A673 (cell line): ENCODE results near the gene RHOBTB3. TPM values are rescaled to one million over a fixed set of nuclear protein-coding genes. Genes with fewer than 3 reads are reported as not detected.

Experiments used
- BruUV-seq: library from RNA; stranded (reverse); fragments of 400-500 nt; replicated peaks from 2 replicates; lab custom pipeline; 2021; lab: Mats Ljungman, UMichigan
- CTCF ChIA-PET: fragments of 300-600 bp; sonication (Branson Sonifier 250); formaldehyde crosslinking; loops from one replicate; lab custom pipeline; 2022; ENCODE audit warnings: antibody characterized with exemption; lab: Charles Lee
- POLR2A ChIA-PET: fragments of 300-600 bp; sonication (Branson Sonifier 250); formaldehyde crosslinking; loops from one replicate; lab custom pipeline; 2022; ENCODE audit warnings: antibody characterized with exemption; ENCODE audit not compliant: low non-redundant PET; lab: Charles Lee
- DNase-seq: peaks from one replicate; pipeline ENCODE4 v3.0.0-alpha.2; 2015; ENCODE audit warnings: low spot score
- H3K27ac ChIP-seq: fragments of 200-600 bp; sonication (generic); 2 replicates; pipeline ENCODE4 v1.5.1; 2016; ENCODE audit warnings: mixed run types, low read depth, mild to moderate bottlenecking, mixed read lengths, antibody characterized with exemption, low read length; ENCODE audit not compliant: poor library complexity, severe bottlenecking
- H3K27me3 ChIP-seq: fragments of 200-600 bp; sonication (generic); replicated peaks from 2 replicates; pipeline ENCODE4 v1.6.1; 2017; ENCODE audit warnings: mixed run types, low read depth, mild to moderate bottlenecking, mixed read lengths, antibody characterized with exemption, low read length; ENCODE audit not compliant: insufficient read depth, poor library complexity
- H3K36me3 ChIP-seq: fragments of 200-600 bp; sonication (generic); 2 replicates; pipeline ENCODE4 v1.6.1; 2016; ENCODE audit warnings: mixed run types, mild to moderate bottlenecking, mixed read lengths, antibody characterized with exemption, low read length; ENCODE audit not compliant: insufficient read depth, poor library complexity, severe bottlenecking
- H3K4me1 ChIP-seq: fragments of 200-600 bp; sonication (generic); 2 replicates; pipeline ENCODE4 v1.6.1; 2017; ENCODE audit warnings: mixed run types, mild to moderate bottlenecking, mixed read lengths, antibody characterized with exemption, low read length; ENCODE audit not compliant: insufficient read depth, poor library complexity, severe bottlenecking
- H3K4me3 ChIP-seq: fragments of 200-600 bp; sonication (generic); 2 replicates; pipeline ENCODE4 v1.5.1; 2016; ENCODE audit warnings: low read depth, mixed run types, mild to moderate bottlenecking, mixed read lengths, low read length; ENCODE audit not compliant: poor library complexity, severe bottlenecking
- H3K9me3 ChIP-seq: fragments of 200-600 bp; sonication (generic); 2 replicates; pipeline ENCODE4 v1.6.1; 2016; ENCODE audit warnings: mixed run types, low read depth, mild to moderate bottlenecking, mixed read lengths, antibody characterized with exemption, low read length; ENCODE audit not compliant: poor library complexity, severe bottlenecking
- EZH2 ChIP-seq: fragments of 200-600 bp; sonication (generic); IDR thresholded peaks from 2 replicates; pipeline ENCODE4 v1.6.1; 2017; ENCODE audit warnings: borderline replicate concordance, low read depth, mild to moderate bottlenecking, mixed read lengths, antibody characterized with exemption, low read length; ENCODE audit not compliant: poor library complexity, severe bottlenecking
- intact Hi-C: fragments of 100-400 bp; cut with micrococcal nuclease; formaldehyde crosslinking; loops from one replicate; pipeline ENCODE4 v1.10.0; 2022; ENCODE audit not compliant: unreplicated experiment
- total RNA-seq: library from RNA; stranded (reverse); gene quantifications from 2 replicates; pipeline ENCODE4 v1.2.3, GENCODE V29; 2021
- TF ChIP-seq, protein P1 (sequence below): fragments of 300-800, 200-600 bp; sonication (generic); conservative IDR thresholded peaks from 2 replicates; pipeline ENCODE4 v1.5.1; 2017; ENCODE audit warnings: low read depth, mild to moderate bottlenecking, antibody characterized with exemption, low read length, moderate library complexity, mixed read lengths

The RHOBTB3 gene
- total RNA-seq, 1 experiment from 2014 or later, result 29.6 TPM

DNA sequence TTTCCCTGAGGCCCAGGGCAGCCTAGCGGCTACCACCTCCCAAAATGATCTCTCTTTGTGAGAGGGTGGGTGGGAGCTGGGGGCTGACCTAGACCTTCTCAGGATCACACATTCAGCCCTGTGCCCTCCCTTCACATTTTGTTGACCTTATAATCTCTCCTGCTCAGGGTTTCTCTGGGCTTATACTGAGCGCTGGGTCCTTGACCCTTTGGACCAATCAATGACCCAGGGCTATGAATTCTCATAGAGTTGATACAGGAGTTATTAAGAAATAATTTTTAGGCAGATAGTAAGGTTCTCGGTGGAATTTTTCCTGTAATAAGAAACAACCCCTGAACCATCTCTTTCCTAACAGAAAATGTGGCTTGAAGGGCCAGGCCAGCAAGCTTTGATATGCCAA, 69.4 kb downstream of the RHOBTB3 start:
- CTCF ChIA-PET, result no interaction called here
- Histone ChIP-seq H3K4me1 (peaks cover 6% of the 10 kb centered on the region), H3K27ac (no peak overlapping the region), H3K9me3 (no peaks in the 10 kb centered on the region), H3K27me3 (no peaks in the 10 kb centered on the region), H3K4me3 (no peak overlapping the region), H3K36me3 (no peaks in the 10 kb centered on the region)
- no peak for DNase-seq
- BruUV-seq, result no TSS peak
- TF ChIP-seq, protein P1, sequence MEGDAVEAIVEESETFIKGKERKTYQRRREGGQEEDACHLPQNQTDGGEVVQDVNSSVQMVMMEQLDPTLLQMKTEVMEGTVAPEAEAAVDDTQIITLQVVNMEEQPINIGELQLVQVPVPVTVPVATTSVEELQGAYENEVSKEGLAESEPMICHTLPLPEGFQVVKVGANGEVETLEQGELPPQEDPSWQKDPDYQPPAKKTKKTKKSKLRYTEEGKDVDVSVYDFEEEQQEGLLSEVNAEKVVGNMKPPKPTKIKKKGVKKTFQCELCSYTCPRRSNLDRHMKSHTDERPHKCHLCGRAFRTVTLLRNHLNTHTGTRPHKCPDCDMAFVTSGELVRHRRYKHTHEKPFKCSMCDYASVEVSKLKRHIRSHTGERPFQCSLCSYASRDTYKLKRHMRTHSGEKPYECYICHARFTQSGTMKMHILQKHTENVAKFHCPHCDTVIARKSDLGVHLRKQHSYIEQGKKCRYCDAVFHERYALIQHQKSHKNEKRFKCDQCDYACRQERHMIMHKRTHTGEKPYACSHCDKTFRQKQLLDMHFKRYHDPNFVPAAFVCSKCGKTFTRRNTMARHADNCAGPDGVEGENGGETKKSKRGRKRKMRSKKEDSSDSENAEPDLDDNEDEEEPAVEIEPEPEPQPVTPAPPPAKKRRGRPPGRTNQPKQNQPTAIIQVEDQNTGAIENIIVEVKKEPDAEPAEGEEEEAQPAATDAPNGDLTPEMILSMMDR, result no peak
- TF ChIP-seq EZH2, result no peak
- POLR2A ChIA-PET, result no interaction called here
- intact Hi-C loops, result no loop called here

DNA sequence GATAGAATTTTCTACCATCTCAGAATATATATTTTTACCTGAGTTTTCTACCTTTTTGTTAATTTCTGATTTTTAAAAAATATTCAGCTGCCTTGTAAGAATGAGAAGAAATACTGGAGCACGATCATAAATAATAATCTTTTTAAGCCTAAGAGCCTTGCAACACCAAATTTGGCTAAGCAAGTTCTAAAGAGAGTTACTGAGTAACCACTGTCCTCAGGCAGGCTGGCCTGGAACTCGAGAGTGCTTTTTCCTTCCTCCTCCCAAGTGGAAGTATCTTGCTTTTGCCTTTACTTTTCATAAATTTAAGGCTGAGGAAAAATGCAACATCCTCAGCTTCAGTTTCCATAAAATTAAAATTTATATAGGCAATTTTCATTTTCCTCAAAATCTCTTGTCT, 70.4 kb downstream of the RHOBTB3 start:
- intact Hi-C loops, result no loop called here
- DNase-seq, result no peak
- no peaks in the 10 kb centered on the region for H3K27me3 ChIP-seq
- CTCF ChIA-PET, result interaction anchor here (0.9 kb wide), 1 partner anchor 20 kb away, joined by 3 read pairs; no protein-coding TSS in a partner anchor
- BruUV-seq, result no TSS peak
- no peaks in the 10 kb centered on the region for H3K9me3 ChIP-seq
- POLR2A ChIA-PET, result no interaction called here
- H3K36me3 ChIP-seq, result no peaks in the 10 kb centered on the region
- TF ChIP-seq, protein P1, result no peak
- no peak for TF ChIP-seq EZH2
- no peak overlapping the region for H3K4me3 ChIP-seq
- peaks cover 6% of the 10 kb centered on the region for H3K4me1 ChIP-seq
- no peak overlapping the region for H3K27ac ChIP-seq

DNA sequence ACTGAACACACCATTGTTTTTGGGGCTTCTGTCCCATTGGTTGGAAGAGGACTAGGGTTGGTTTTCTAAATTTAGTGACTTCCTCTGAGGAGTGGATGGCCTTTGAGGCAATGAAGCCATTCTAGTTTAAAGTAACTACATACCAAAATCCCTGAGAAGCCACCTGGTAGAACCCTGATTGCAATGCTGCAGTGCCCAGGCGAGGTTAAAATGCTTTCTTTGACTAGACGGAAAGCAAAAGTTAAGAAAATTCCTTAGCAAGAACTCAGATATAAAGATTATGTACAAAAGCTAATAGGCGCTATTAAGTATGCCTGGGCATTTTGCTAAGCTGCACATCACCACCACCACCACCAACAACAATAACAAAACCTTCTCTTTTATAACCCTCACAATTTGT, 70.8 kb downstream of the RHOBTB3 start:
- no peak for TF ChIP-seq EZH2
- TF ChIP-seq, protein P1, result no peak
- no peak for DNase-seq
- no peak overlapping the region for H3K4me3 ChIP-seq
- no peaks in the 10 kb centered on the region for H3K36me3 ChIP-seq
- H3K4me1 ChIP-seq, result peaks cover 6% of the 10 kb centered on the region
- no peaks in the 10 kb centered on the region for H3K27me3 ChIP-seq
- ChIA-PET CTCF (interaction anchor here (0.9 kb wide), 1 partner anchor 21 kb away, joined by 3 read pairs; no protein-coding TSS in a partner anchor), POLR2A (no interaction called here)
- no TSS peak for BruUV-seq
- H3K9me3 ChIP-seq, result no peaks in the 10 kb centered on the region
- H3K27ac ChIP-seq, result no peak overlapping the region
- intact Hi-C loops, result no loop called here
